ENCODE measurements around the gene DMBX1.

DMBX1 gene

DNA sequence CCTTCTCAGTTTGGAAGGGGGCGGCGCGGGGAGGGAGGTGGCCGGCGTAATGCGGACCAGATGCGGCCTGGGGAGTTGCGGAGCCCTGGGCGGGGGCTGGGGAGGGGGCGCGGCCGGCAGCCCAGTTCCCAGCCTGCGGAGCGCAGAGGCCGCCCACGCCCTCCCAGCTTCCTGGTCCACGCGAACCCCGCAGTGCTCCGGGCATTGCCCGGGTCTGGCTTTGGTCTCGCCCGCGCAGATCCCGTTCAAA is 695 bp downstream of the DMBX1 start:
- Histone ChIP-seq H3K4me1 (ENCODE audit: insufficient read depth, low read length) (no peaks in the 10 kb centered on the region), H4K20me1 (ENCODE audit: insufficient read depth, low read length) (no peaks in the 10 kb centered on the region), H3K79me2 (ENCODE audit: insufficient read depth, low read length) (no peaks in the 10 kb centered on the region), H3K36me3 (ENCODE audit: insufficient read depth, low read length) (no peaks in the 10 kb centered on the region), H3K27me3 (ENCODE audit: insufficient read depth, low read length, poor library complexity) (peaks cover 36% of the 10 kb centered on the region), H3K9me3 (ENCODE audit: insufficient read depth, low read length, severe bottlenecking) (no peaks in the 10 kb centered on the region), H3K9ac (ENCODE audit: low read depth, low read length) (no peak overlapping the region), H3K4me3 (ENCODE audit: low read depth in 1 of 2, low read length in 2 of 2) (no peak overlapping the region), H3K4me2 (ENCODE audit: insufficient read depth, low read length) (no peak overlapping the region), H3K27ac (ENCODE audit: low read length) (no peak overlapping the region), H2AFZ (ENCODE audit: low read depth, low read length) (no peak overlapping the region)
- TF ChIP-seq, protein P1, sequence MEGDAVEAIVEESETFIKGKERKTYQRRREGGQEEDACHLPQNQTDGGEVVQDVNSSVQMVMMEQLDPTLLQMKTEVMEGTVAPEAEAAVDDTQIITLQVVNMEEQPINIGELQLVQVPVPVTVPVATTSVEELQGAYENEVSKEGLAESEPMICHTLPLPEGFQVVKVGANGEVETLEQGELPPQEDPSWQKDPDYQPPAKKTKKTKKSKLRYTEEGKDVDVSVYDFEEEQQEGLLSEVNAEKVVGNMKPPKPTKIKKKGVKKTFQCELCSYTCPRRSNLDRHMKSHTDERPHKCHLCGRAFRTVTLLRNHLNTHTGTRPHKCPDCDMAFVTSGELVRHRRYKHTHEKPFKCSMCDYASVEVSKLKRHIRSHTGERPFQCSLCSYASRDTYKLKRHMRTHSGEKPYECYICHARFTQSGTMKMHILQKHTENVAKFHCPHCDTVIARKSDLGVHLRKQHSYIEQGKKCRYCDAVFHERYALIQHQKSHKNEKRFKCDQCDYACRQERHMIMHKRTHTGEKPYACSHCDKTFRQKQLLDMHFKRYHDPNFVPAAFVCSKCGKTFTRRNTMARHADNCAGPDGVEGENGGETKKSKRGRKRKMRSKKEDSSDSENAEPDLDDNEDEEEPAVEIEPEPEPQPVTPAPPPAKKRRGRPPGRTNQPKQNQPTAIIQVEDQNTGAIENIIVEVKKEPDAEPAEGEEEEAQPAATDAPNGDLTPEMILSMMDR (IDR thresholded peaks at IDR 0.05; ENCODE audit: borderline replicate concordance, extremely low read depth, low read length, poor library complexity, severe bottlenecking), result no peak
- no peak for TF ChIP-seq EZH2 (IDR thresholded peaks at IDR 0.05; ENCODE audit: borderline replicate concordance, low read depth, low read length, severe bottlenecking)
- DNase-seq, result no peak
- ATAC-seq (ENCODE audit: insufficient read depth, low read depth), result no peak

DNA sequence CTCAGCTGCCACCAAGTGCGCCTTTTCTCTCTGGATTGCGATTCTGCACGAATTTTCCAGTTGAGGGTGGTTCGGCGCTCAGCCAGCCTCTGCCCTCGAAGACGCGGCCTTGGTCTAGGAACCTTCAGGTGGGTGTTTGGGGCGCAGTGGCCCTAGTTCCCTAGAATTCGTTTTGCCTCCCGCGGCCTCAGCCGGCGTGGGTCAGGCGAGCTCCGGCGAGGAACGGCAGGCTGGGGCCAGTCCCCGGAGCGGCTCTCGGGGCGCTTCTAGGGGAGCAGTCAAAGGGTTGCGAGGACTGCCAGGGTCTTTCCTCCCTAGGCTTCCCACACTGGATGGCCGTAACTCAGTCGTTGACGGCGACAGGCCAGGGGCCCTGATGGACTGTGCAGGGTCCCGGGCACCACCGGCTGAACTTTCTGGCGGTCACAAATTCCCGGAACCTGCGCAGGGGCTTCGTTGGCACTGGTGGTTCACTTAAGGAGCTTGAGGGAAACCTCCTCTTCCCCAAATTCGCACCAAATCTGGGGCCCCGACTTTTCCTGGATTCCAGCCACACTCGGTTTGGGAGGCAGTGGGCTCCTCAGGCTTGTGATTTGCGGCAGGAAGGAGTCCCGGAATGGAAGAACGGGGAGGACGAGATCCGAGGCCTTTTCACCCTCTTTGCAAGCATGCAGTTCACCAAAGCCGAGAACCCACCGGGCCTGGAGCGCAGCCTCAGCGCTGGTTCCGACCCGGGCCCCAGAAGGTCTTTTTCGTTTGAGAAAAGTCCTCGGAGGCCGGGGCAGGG is 1.2 kb downstream of the DMBX1 start:
- H3K36me3 ChIP-seq (ENCODE audit: insufficient read depth, low read length), result no peaks in the 10 kb centered on the region
- no peak overlapping the region for H3K9ac ChIP-seq (ENCODE audit: low read depth, low read length)
- no peak overlapping the region for H3K27ac ChIP-seq (ENCODE audit: low read length)
- no peaks in the 10 kb centered on the region for H3K4me1 ChIP-seq (ENCODE audit: insufficient read depth, low read length)
- H3K4me3 ChIP-seq (ENCODE audit: low read depth in 1 of 2, low read length in 2 of 2), result no peak overlapping the region
- DNase-seq, result no peak
- H3K9me3 ChIP-seq (ENCODE audit: insufficient read depth, low read length, severe bottlenecking), result no peaks in the 10 kb centered on the region
- peaks cover 39% of the 10 kb centered on the region for H3K27me3 ChIP-seq (ENCODE audit: insufficient read depth, low read length, poor library complexity)
- ATAC-seq (ENCODE audit: insufficient read depth, low read depth), result no peak
- no peak overlapping the region for H2AFZ ChIP-seq (ENCODE audit: low read depth, low read length)
- no peak for TF ChIP-seq EZH2 (IDR thresholded peaks at IDR 0.05; ENCODE audit: borderline replicate concordance, low read depth, low read length, severe bottlenecking)
- TF ChIP-seq, protein P1 (IDR thresholded peaks at IDR 0.05; ENCODE audit: borderline replicate concordance, extremely low read depth, low read length, poor library complexity, severe bottlenecking), result no peak
- H3K4me2 ChIP-seq (ENCODE audit: insufficient read depth, low read length), result no peak overlapping the region
- no peaks in the 10 kb centered on the region for H4K20me1 ChIP-seq (ENCODE audit: insufficient read depth, low read length)
- no peaks in the 10 kb centered on the region for H3K79me2 ChIP-seq (ENCODE audit: insufficient read depth, low read length)

DNA sequence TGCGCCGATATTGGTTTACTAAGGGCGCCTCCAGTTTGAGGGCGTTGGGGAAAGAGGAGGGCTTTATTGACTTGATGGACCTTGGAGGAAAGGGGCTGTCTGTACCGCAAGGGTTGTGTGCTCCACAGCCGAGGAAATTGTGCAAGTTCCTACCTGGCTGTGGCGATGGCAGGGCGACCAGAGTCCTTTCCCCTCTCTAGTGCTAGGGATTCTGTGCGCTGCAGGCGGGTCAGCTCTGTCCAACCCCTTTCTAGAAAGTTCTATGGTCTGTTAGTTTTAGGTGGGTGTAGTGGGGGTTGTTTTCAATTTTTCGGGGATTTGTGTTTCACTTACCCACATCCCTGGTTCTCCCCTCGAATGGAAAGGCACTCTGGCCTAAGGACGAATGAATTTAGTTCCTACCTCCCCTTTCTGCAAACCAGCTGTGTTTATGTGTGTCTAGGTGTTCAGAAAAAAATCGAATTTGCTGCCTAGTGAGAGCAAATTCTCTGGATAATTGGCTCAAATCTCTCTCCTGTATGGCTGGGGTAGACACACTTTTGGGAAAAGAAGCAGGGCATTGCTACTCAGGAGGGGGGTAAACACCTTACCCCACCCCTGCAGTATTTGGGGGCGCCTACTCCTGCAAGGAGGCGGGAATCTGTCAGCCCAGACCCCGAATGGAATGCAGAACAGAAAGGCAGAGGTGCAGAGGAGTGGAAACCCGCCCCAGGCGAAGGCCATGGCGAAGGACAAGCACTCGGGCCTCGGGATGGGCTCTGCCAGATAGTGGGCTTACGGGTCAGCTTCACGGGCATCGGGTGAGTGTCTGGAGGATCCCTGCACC is 2.0 kb downstream of the DMBX1 start:
- peaks cover 40% of the 10 kb centered on the region for H3K27me3 ChIP-seq (ENCODE audit: insufficient read depth, low read length, poor library complexity)
- ATAC-seq (ENCODE audit: insufficient read depth, low read depth), result no peak

More for the DNA sequence above, 2.0 kb downstream of the DMBX1 start:
- Histone ChIP-seq H3K9me3 (ENCODE audit: insufficient read depth, low read length, severe bottlenecking) (no peaks in the 10 kb centered on the region), H3K27ac (ENCODE audit: low read length) (no peak overlapping the region), H3K4me3 (ENCODE audit: low read depth in 1 of 2, low read length in 2 of 2) (no peak overlapping the region), H3K36me3 (ENCODE audit: insufficient read depth, low read length) (no peaks in the 10 kb centered on the region), H3K9ac (ENCODE audit: low read depth, low read length) (no peak overlapping the region), H3K79me2 (ENCODE audit: insufficient read depth, low read length) (no peaks in the 10 kb centered on the region), H3K4me1 (ENCODE audit: insufficient read depth, low read length) (no peaks in the 10 kb centered on the region), H3K4me2 (ENCODE audit: insufficient read depth, low read length) (no peak overlapping the region), H2AFZ (ENCODE audit: low read depth, low read length) (no peak overlapping the region), H4K20me1 (ENCODE audit: insufficient read depth, low read length) (no peaks in the 10 kb centered on the region)
- no peak for TF ChIP-seq EZH2 (IDR thresholded peaks at IDR 0.05; ENCODE audit: borderline replicate concordance, low read depth, low read length, severe bottlenecking)
- TF ChIP-seq, protein P1 (IDR thresholded peaks at IDR 0.05; ENCODE audit: borderline replicate concordance, extremely low read depth, low read length, poor library complexity, severe bottlenecking), result no peak
- no peak for DNase-seq
